Activated naive CD4-positive, alpha-beta T cell treated with anti-CD3 and anti-CD28 coated beads, Interleukin-2, amount 50 U/mL, for 72 hours (primary cell): ENCODE results near the gene SLC23A1. TPM values are rescaled to one million over a fixed set of nuclear protein-coding genes. Genes with fewer than 3 reads are reported as not detected.

Experiments
- ATAC-seq, 2 donors: fragments of 150-1000 bp; cut with Tn5 transposase; 2 replicates each; pipeline ENCODE4 v1.10.0; 2021; ENCODE audit warnings: mild to moderate bottlenecking in 2 of 2, moderate library complexity in 2 of 2
- DNase-seq, 2 donors: peaks; one replicate each; pipeline ENCODE4 v3.0.0; 2021 to 2022; ENCODE audit warnings: low spot score in 2 of 2
- H3K27ac Mint-ChIP-seq, 2 donors: one replicate each; pipeline ENCODE4 v1.8.0; 2022; ENCODE audit warnings: mild to moderate bottlenecking in 2 of 2, mixed read lengths in 2 of 2
- H3K36me3 Mint-ChIP-seq, 2 donors: one replicate each; pipeline ENCODE4 v1.8.0; 2022; ENCODE audit warnings: mixed read lengths in 2 of 2
- H3K9me3 Mint-ChIP-seq, 2 donors: one replicate each; pipeline ENCODE4 v1.8.0; 2022; ENCODE audit warnings: mixed read lengths in 2 of 2
- total RNA-seq, 2 donors: library from RNA; stranded (reverse); gene quantifications; one replicate each; pipeline ENCODE4 v1.2.3, GENCODE V29; 2022

SLC23A1 gene
- 1 to 10 TPM in 1 of 2 donors, under 1 TPM in 1; 0.25 to 2.3 TPM for total RNA-seq

- H3K27ac Mint-ChIP-seq, result peak within 1 kb of the TSS in 1 of 2 donors; percentile 73
- H3K9me3 Mint-ChIP-seq, result no peaks in the 10 kb centered on the region
- H3K36me3 Mint-ChIP-seq, result no peaks in the 10 kb centered on the region
- ATAC-seq (no peak), DNase-seq (no peak)
These were observed at the start of gene SLC23A1 for GRCh38 chr5:139383275-139383992. TSS of gene SLC23A1 (minus strand) at chr5:139383297. CDS start at chr5:139383253, 44 bp downstream.

GRCh38 chr5:139431706-139432105 is 48.6 kb upstream of the SLC23A1 start:
- Mint-ChIP-seq H3K9me3 (no peaks in the 10 kb centered on the region), H3K27ac (no peak overlapping the region), H3K36me3 (peaks cover 0 to 45% of the 10 kb centered on the region in 2 donors)
- DNase-seq (no peak), ATAC-seq (no peak)

- Mint-ChIP-seq H3K36me3 (peaks cover 0 to 38% of the 10 kb centered on the region in 2 donors), H3K9me3 (no peaks in the 10 kb centered on the region), H3K27ac (no peak overlapping the region)
- ATAC-seq (peak in 1 of 2 donors; percentile 60), DNase-seq (no peak)
These were observed 46.9 kb upstream of the SLC23A1 start for GRCh38 chr5:139430015-139430414.

DNA sequence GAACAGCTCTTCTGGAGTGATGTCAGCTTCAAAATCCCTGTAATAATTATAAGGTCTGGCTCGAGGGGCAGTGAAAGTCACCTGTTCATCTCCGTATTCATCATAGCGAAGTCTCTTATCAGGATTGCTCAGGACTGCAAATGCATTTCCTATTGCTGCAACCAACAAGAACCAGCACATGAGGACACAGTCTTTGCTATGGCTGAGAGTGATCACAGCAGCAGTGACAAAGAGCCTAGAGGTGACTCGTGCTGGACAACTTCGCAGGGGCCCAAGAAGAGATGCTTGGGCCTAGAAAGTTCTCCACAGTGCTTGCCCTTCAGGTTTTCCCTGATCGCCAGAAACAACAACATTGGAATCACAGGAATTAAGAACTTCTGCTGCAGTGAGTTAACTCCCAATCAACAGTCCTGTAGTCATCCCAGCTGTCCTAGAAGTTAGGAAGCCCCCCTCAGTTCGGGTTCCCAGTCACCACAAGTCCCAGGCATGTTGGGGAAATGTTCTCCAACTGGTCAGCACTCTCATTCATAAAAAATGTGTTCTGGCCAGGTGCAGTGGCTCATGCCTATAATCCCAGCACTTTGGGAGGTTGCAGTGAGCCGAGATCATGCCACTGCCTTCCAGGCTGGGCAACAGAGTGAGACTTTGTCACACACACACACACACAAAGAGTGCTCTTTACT is 43.2 kb upstream of the SLC23A1 start:
- DNase-seq (no peak), ATAC-seq (no peak)
- H3K9me3 Mint-ChIP-seq, result no peaks in the 10 kb centered on the region
- no peak overlapping the region for H3K27ac Mint-ChIP-seq
- H3K36me3 Mint-ChIP-seq, result peaks cover 0 to 41% of the 10 kb centered on the region in 2 donors

- no peak for DNase-seq
- Mint-ChIP-seq H3K36me3 (peaks cover 5 to 40% of the 10 kb centered on the region in 2 donors), H3K9me3 (no peaks in the 10 kb centered on the region), H3K27ac (no peak overlapping the region)
- ATAC-seq, result no peak
These were observed 42.4 kb upstream of the SLC23A1 start for GRCh38 chr5:139425497-139425896.

GRCh38 chr5:139422307-139422893 is 39.3 kb upstream of the SLC23A1 start:
- Mint-ChIP-seq H3K36me3 (peaks cover 13 to 38% of the 10 kb centered on the region in 2 donors), H3K9me3 (no peaks in the 10 kb centered on the region), H3K27ac (peak overlapping the region in 1 of 2 donors; percentile 35)
- peak in 1 of 2 donors; percentile 56 for DNase-seq
- peak; percentile 86 to 92 for ATAC-seq

GRCh38 chr5:139419226-139420192 is 36.4 kb upstream of the SLC23A1 start:
- H3K9me3 Mint-ChIP-seq, result no peaks in the 10 kb centered on the region
- peaks cover 13 to 47% of the 10 kb centered on the region in 2 donors for H3K36me3 Mint-ChIP-seq
- ATAC-seq (no peak), DNase-seq (no peak)
- peak overlapping the region in 1 of 2 donors; percentile 11 for H3K27ac Mint-ChIP-seq

DNA sequence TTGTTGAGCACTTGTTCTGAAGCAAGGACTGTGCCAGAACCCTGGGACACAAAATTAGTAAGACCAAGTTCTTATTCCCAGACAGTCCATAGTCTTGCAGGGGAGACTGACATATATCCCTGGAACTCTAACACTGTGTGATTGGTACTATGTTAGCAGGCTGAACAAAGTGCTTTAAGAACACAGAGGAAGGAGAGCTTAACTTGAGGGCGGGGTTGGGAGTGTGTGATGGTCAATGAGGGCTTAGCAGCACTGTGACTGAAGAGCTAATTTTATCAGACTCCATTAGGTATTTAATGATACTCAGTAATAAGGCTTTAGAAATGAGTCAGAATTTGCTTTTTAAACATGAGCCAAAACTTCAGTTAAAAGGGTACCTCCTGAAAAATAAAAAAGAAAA is 35.7 kb upstream of the SLC23A1 start:
- no peak for DNase-seq
- no peak for ATAC-seq
- H3K27ac Mint-ChIP-seq, result no peak overlapping the region

DNA sequence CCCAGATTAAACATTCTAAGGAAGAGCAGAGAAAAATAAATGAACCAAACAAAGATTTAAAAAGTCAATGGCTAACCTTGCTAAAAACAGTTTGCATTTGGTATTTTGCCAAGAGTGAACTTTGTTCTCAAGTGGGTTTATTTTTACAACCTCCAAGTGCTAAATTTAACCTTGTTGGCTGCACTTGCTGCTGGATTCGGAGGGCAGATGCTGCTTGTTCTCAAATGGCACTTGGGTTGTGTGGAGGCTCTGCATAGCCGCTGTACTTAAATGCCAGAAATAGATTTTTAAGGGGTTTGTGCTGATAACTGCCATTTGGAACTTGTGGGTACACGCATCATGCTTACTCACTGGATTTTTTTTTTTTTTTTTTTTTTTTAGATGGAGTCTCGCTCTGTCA is 34.1 kb upstream of the SLC23A1 start:
- peaks cover 23 to 57% of the 10 kb centered on the region in 2 donors for H3K36me3 Mint-ChIP-seq

More for the DNA sequence above, 35.7 kb upstream of the SLC23A1 start:
- Mint-ChIP-seq H3K36me3 (peaks cover 13 to 48% of the 10 kb centered on the region in 2 donors), H3K9me3 (no peaks in the 10 kb centered on the region)

GRCh38 chr5:139416651-139417050 is 33.6 kb upstream of the SLC23A1 start:
- peaks cover 23 to 58% of the 10 kb centered on the region in 2 donors for H3K36me3 Mint-ChIP-seq
- ATAC-seq (no peak), DNase-seq (no peak)
- peak overlapping the region; percentile 97 to 98 for H3K27ac Mint-ChIP-seq
- no peaks in the 10 kb centered on the region for H3K9me3 Mint-ChIP-seq

More for the DNA sequence above, 34.1 kb upstream of the SLC23A1 start:
- no peak for ATAC-seq
- H3K9me3 Mint-ChIP-seq, result no peaks in the 10 kb centered on the region
- peak overlapping the region; percentile 79 to 97 for H3K27ac Mint-ChIP-seq
- no peak for DNase-seq

DNA sequence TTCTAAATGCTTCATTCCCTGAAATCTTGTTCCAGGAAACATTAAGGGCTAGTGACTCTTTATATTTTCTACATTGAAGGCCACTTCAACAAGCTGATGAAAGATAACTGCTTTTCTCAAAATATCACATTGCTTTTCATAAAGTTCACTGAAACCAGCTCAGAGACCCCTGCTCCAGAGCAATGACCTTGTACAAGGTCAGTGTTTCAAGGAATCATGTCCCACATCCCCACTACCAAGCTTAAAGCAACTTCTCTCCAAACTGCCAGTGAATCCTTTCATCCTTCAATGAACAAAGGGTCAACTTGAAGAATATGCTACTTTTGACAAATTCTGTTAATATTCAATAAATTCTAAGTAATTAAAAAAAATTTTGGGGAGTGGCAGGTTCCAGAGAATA is 32.8 kb upstream of the SLC23A1 start:
- Mint-ChIP-seq H3K9me3 (no peaks in the 10 kb centered on the region), H3K36me3 (peaks cover 21 to 63% of the 10 kb centered on the region in 2 donors), H3K27ac (peak overlapping the region; percentile 97 to 98)
- no peak for ATAC-seq
- no peak for DNase-seq

- Mint-ChIP-seq H3K36me3 (peaks cover 16 to 60% of the 10 kb centered on the region in 2 donors), H3K9me3 (no peaks in the 10 kb centered on the region), H3K27ac (peak overlapping the region; percentile 97 to 98)
- peak; percentile 78 to 79 for ATAC-seq
- no peak for DNase-seq
These were observed 32.2 kb upstream of the SLC23A1 start for GRCh38 chr5:139415221-139415861.

DNA sequence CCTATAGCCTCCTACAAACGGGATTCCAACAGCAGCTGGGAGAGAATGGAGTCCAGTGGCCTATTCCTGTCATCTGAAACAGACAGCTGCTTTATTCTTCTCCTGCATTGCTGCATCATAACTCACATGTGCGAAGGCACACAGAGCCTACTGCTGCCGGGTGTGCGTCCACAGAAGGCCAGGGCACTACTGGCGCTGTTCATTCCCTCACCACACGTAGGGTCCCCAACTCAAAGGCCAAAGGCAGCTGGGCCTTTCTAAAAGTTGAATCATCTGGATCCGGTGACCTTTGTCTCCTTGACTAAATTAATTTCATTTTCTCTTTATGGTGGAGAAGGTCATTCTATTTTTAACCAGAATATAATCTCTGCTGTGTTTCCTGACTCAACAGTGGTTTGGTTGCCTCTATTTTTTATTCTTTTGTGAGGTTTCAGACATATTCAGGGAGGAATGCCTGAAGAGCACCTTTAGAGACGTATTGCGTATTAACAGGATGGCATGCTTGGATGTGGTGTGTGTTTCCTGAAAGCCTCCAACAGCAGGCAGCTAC is 31.6 kb upstream of the SLC23A1 start:
- ATAC-seq, result peak; percentile 21 to 63
- no peak for DNase-seq
- Mint-ChIP-seq H3K36me3 (peaks cover 16 to 59% of the 10 kb centered on the region in 2 donors), H3K27ac (peak overlapping the region; percentile 97 to 98), H3K9me3 (no peaks in the 10 kb centered on the region)

- no peaks in the 10 kb centered on the region for H3K9me3 Mint-ChIP-seq
- peaks cover 16 to 52% of the 10 kb centered on the region in 2 donors for H3K36me3 Mint-ChIP-seq
- peak; percentile 56 to 76 for ATAC-seq
- peak overlapping the region; percentile 97 to 98 for H3K27ac Mint-ChIP-seq
- DNase-seq, result no peak
These were observed 30.9 kb upstream of the SLC23A1 start for GRCh38 chr5:139413963-139414362.

DNA sequence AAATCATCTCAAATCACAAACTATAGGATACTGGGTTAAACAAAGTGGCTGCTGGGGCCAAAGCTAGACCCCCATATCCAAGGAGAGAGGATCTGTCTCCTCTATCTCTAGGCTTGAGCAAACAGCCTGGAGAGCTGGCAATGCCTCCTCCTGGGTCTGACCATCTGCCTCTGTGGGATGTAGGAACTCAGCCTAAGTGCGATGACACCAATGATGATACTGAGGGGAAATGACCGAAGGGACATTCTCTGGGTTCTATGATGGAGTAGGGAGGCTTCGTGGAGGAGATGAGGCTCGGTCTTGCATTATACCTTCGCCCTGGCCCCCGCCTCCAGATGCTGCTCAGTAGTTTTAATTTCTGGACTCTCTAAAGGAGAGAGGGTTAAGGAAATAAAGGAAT is 30.1 kb upstream of the SLC23A1 start:
- Mint-ChIP-seq H3K36me3 (peaks cover 9 to 44% of the 10 kb centered on the region in 2 donors), H3K9me3 (no peaks in the 10 kb centered on the region), H3K27ac (peak overlapping the region; percentile 97 to 98)
- ATAC-seq, result no peak
- no peak for DNase-seq
